GM15510 (cell line): ENCODE results near the gene GATA5.

ENCODE experiments used
- POLR2A ChIP-seq: IDR thresholded peaks from 3 replicates; pipeline ENCODE4 v1.6.1; 2011; ENCODE audit warnings: borderline replicate concordance; ENCODE audit not compliant: insufficient read length; ENCODE audit errors: extremely low read depth

The GATA5 gene

GRCh38 chr20:62475772-62476055 is at the start of gene GATA5:
Gene GATA5, minus strand, starts transcription at chr20:62475995. Its CDS starts 474 bp downstream, at chr20:62475521.
- TF ChIP-seq POLR2A, result no peak

GRCh38 chr20:62525014-62525413 is 49.2 kb upstream of the GATA5 start:
- no peak for TF ChIP-seq POLR2A

- TF ChIP-seq POLR2A, result no peak
Measured at GRCh38 chr20:62524505-62524911, 48.7 kb upstream of the GATA5 start.

- no peak for TF ChIP-seq POLR2A
Measured at GRCh38 chr20:62523473-62524203, 47.8 kb upstream of the GATA5 start.

- no peak for TF ChIP-seq POLR2A
Measured at GRCh38 chr20:62522748-62523396, 47.1 kb upstream of the GATA5 start.

- no peak for TF ChIP-seq POLR2A
Measured at GRCh38 chr20:62519826-62520225, 44.0 kb upstream of the GATA5 start.

GRCh38 chr20:62518911-62519310 is 43.1 kb upstream of the GATA5 start:
- TF ChIP-seq POLR2A, result no peak

- TF ChIP-seq POLR2A, result no peak
Measured at GRCh38 chr20:62517901-62518610, 42.3 kb upstream of the GATA5 start.

GRCh38 chr20:62517168-62517567 is 41.4 kb upstream of the GATA5 start:
- TF ChIP-seq POLR2A, result no peak

- no peak for TF ChIP-seq POLR2A
Measured at GRCh38 chr20:62516338-62516737, 40.5 kb upstream of the GATA5 start.

GRCh38 chr20:62515826-62516225 is 40.0 kb upstream of the GATA5 start:
- no peak for TF ChIP-seq POLR2A

- no peak for TF ChIP-seq POLR2A
Measured at GRCh38 chr20:62515280-62515679, 39.5 kb upstream of the GATA5 start.

GRCh38 chr20:62513991-62514390 is 38.2 kb upstream of the GATA5 start:
- TF ChIP-seq POLR2A, result no peak

GRCh38 chr20:62511915-62512610 is 36.3 kb upstream of the GATA5 start:
- TF ChIP-seq POLR2A, result no peak

- TF ChIP-seq POLR2A, result no peak
Measured at GRCh38 chr20:62511300-62511914, 35.6 kb upstream of the GATA5 start.
